Measurements from ENCODE around the gene CLIC4. TPM values are rescaled to one million over a fixed set of nuclear protein-coding genes. Genes with fewer than 3 reads are reported as not detected.
A peak's percentile ranks its signal among the peaks of the same experiment; 100 is the strongest.

The CLIC4 gene
- total RNA-seq (2014; rRNA removed; shearing (Covaris generic)) (308 and 319 TPM in 2 replicates), polyA plus RNA-seq (2016; fragmentation: Nextera tagmentation; extraction: Ambion mirVana) (84.0 and 92.5 TPM in 2 replicates)
- long read RNA-seq, full-length matches to known transcripts: 28 of 36 reads
- long read RNA-seq, partial matches to known transcripts: 0 of 36 reads
- long read RNA-seq, other reads (novel, unspliced or antisense): 8 of 36 reads

DNA sequence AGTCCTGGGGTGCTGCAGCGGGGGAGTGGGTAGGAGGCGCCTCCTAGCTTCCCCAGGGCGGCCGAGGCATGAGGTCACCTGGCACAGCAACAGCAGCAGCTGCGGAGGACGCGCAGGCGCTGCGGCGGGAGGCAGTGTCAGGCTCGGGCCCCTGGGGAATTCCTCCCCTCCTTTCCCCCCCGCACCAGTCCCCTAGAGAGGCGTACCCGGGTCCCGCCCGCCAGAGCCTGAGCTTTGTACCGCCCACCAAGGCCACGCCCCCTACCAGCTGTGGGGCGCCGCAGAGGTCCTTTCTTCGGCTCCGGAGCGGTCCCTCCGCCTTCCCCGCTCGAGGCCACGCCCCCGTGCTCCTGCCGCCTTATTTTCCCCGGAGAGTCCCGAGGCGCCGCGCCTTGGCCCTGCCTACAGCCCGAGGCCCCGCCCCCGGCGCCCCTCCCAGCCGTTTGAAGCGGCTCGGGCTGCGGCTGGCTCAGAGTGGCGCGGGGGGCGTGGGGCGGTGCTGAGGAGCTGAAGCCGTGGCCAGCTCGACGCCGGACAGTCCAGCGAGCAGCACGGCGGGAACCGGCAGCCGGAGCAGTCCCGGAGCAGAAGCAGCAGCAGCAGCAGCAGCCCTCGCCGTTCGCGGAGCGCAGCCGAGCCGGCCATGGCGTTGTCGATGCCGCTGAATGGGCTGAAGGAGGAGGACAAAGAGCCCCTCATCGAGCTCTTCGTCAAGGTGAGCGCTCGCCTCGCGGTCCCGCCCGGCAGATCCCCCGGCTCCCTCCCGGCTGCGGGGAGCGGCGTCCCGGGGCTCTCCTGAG, at the start of gene CLIC4:
TSS of gene CLIC4 (plus strand) at position 537 of the 800 bp plus-strand sequence. CDS start at position 644, 107 bp downstream.
- Histone ChIP-seq H3K79me2 (replicated peaks; ENCODE audit: insufficient read depth) (peaks cover 43% of the 10 kb centered on the region), H3K4me3 (peak within 1 kb of the TSS; percentile 72), H2AFZ (no peak within 1 kb of the TSS), H3K9me2 (ENCODE audit: insufficient read depth) (no peaks in the 10 kb centered on the region), H4K20me1 (replicated peaks; ENCODE audit: insufficient read depth) (peaks cover 30% of the 10 kb centered on the region), H3K4me2 (peak within 1 kb of the TSS; percentile 88), H3K4me1 (ENCODE audit: insufficient read depth) (peaks cover 64% of the 10 kb centered on the region), H3K36me3 (ENCODE audit: insufficient read depth) (no peaks in the 10 kb centered on the region), H3F3A (replicated peaks; ENCODE audit: low read depth) (peaks cover 18% of the 10 kb centered on the region), H3K27me3 (ENCODE audit: insufficient read depth) (no peaks in the 10 kb centered on the region), H3K27ac (ENCODE audit: low read depth) (peak within 1 kb of the TSS; percentile 95)
- TF ChIP-seq, protein P1, sequence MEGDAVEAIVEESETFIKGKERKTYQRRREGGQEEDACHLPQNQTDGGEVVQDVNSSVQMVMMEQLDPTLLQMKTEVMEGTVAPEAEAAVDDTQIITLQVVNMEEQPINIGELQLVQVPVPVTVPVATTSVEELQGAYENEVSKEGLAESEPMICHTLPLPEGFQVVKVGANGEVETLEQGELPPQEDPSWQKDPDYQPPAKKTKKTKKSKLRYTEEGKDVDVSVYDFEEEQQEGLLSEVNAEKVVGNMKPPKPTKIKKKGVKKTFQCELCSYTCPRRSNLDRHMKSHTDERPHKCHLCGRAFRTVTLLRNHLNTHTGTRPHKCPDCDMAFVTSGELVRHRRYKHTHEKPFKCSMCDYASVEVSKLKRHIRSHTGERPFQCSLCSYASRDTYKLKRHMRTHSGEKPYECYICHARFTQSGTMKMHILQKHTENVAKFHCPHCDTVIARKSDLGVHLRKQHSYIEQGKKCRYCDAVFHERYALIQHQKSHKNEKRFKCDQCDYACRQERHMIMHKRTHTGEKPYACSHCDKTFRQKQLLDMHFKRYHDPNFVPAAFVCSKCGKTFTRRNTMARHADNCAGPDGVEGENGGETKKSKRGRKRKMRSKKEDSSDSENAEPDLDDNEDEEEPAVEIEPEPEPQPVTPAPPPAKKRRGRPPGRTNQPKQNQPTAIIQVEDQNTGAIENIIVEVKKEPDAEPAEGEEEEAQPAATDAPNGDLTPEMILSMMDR (conservative IDR thresholded peaks at IDR 0.05; ENCODE audit: low read depth in 2 of 2): peak in 1 of 2 experiments; percentile 52; a peak in 2 of 4 replicates
- TF ChIP-seq POLR2AphosphoS5 (IDR thresholded peaks at IDR 0.05; ENCODE audit: low read depth): peak; percentile 98
- TF ChIP-seq, protein P2, sequence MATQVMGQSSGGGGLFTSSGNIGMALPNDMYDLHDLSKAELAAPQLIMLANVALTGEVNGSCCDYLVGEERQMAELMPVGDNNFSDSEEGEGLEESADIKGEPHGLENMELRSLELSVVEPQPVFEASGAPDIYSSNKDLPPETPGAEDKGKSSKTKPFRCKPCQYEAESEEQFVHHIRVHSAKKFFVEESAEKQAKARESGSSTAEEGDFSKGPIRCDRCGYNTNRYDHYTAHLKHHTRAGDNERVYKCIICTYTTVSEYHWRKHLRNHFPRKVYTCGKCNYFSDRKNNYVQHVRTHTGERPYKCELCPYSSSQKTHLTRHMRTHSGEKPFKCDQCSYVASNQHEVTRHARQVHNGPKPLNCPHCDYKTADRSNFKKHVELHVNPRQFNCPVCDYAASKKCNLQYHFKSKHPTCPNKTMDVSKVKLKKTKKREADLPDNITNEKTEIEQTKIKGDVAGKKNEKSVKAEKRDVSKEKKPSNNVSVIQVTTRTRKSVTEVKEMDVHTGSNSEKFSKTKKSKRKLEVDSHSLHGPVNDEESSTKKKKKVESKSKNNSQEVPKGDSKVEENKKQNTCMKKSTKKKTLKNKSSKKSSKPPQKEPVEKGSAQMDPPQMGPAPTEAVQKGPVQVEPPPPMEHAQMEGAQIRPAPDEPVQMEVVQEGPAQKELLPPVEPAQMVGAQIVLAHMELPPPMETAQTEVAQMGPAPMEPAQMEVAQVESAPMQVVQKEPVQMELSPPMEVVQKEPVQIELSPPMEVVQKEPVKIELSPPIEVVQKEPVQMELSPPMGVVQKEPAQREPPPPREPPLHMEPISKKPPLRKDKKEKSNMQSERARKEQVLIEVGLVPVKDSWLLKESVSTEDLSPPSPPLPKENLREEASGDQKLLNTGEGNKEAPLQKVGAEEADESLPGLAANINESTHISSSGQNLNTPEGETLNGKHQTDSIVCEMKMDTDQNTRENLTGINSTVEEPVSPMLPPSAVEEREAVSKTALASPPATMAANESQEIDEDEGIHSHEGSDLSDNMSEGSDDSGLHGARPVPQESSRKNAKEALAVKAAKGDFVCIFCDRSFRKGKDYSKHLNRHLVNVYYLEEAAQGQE (IDR thresholded peaks at IDR 0.05; ENCODE audit: unreplicated experiment): no peak
- TF ChIP-seq, protein P3, sequence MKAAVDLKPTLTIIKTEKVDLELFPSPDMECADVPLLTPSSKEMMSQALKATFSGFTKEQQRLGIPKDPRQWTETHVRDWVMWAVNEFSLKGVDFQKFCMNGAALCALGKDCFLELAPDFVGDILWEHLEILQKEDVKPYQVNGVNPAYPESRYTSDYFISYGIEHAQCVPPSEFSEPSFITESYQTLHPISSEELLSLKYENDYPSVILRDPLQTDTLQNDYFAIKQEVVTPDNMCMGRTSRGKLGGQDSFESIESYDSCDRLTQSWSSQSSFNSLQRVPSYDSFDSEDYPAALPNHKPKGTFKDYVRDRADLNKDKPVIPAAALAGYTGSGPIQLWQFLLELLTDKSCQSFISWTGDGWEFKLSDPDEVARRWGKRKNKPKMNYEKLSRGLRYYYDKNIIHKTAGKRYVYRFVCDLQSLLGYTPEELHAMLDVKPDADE (IDR thresholded peaks at IDR 0.05): 0 out of 2 replicates have a peak, but pooled peaks have one; percentile 17
- peak within 1 kb of the TSS; percentile 95 for H3K4me3 Mint-ChIP-seq
- H3K9me3 Mint-ChIP-seq: no peaks in the 10 kb centered on the region; the same call in 2 of the 3 replicates
- DNase-seq (ENCODE audit: low spot score): peak; percentile 100
- ATAC-seq: peak; percentile 84
- H3K36me3 Mint-ChIP-seq (ENCODE audit: low read depth): peaks cover 36% of the 10 kb centered on the region
- H3K27ac Mint-ChIP-seq: peak within 1 kb of the TSS; percentile 98
- peaks cover 25% of the 10 kb centered on the region for H3K27me3 Mint-ChIP-seq (ENCODE audit: insufficient read depth, low read depth, poor library complexity)
- H3K4me1 Mint-ChIP-seq: peaks cover 56% of the 10 kb centered on the region

Measured in GM23338 (cell line).